ENCODE measurements around the gene MAGEB4.

MAGEB4 gene

GRCh38 chrX:30283456-30284200, 41.8 kb downstream of the MAGEB4 start:
- DNase-seq = no peak

All from NCI-H69 (cell line).